IPS-20b (cell line): ENCODE results near the gene FANCC.
"Not testable (repeated sequence)": the region's sequence is repeated elsewhere in the genome, so short reads cannot be mapped to it uniquely, and the experiment has no call there.

Source experiments
- H3K27ac ChIP-seq: one replicate; pipeline ENCODE4 v1.5.1; 2013; ENCODE audit warnings: low read length
- H3K27me3 ChIP-seq: 2 replicates; pipeline ENCODE4 v1.6.1; 2013; ENCODE audit warnings: mild to moderate bottlenecking, low read length, inconsistent platforms; ENCODE audit not compliant: insufficient read depth
- H3K36me3 ChIP-seq: 2 replicates; pipeline ENCODE4 v1.6.1; 2013; ENCODE audit warnings: low read depth, mild to moderate bottlenecking, inconsistent platforms, low read length, moderate library complexity; ENCODE audit not compliant: insufficient read depth
- H3K4me1 ChIP-seq: 2 replicates; pipeline ENCODE4 v1.6.1; 2013; ENCODE audit warnings: mild to moderate bottlenecking, control low read depth, inconsistent platforms, low read length, moderate library complexity; ENCODE audit not compliant: insufficient read depth
- H3K4me3 ChIP-seq: 2 replicates; pipeline ENCODE4 v1.5.1; 2013; ENCODE audit warnings: mild to moderate bottlenecking, low read length, inconsistent platforms
- H3K9ac ChIP-seq: 2 replicates; pipeline ENCODE4 v1.6.1; 2013; ENCODE audit warnings: low read depth, mild to moderate bottlenecking, inconsistent platforms, low read length, moderate library complexity
- H3K9me3 ChIP-seq: 2 replicates; pipeline ENCODE4 v1.6.1; 2013; ENCODE audit warnings: mild to moderate bottlenecking, low read depth, low read length, inconsistent platforms; ENCODE audit not compliant: insufficient read depth

The FANCC gene

GRCh38 chr9:95344735-95345325 lies 27.3 kb upstream of the FANCC start:
- H3K36me3 ChIP-seq = no peaks in the 10 kb centered on the region
- no peak overlapping the region for H3K9ac ChIP-seq
- H3K27ac ChIP-seq = no peak overlapping the region
- H3K27me3 ChIP-seq = peaks cover 24% of the 10 kb centered on the region
- H3K9me3 ChIP-seq = no peaks in the 10 kb centered on the region
- no peaks in the 10 kb centered on the region for H3K4me1 ChIP-seq
- no peak overlapping the region for H3K4me3 ChIP-seq

DNA sequence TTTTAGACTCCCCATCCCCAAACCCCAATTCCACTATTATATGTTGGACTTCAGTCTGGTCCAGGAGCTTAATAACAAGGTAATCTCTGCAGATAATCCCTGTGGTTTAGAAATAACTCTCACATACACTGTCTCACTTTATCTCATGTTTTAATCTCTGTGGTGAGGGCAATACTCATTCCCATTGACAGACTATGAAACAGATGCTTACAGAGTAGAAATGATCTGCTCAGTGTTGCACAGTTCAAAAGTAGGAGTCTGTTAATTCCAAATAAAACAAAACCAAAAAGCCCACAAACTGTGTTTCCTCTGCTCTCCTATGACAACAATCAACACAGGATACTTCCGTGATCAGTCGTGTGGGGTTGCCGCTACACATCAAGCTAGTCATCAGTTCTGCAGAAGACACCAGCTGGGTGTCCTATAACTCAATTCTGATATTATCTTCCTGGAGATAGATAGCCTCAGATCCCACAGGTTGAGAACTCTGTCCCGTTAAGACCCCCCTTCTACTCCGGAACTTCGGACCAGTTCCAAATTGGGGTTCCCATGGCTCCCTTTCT lies 26.3 kb upstream of the FANCC start:
- Histone ChIP-seq H3K9me3 (no peaks in the 10 kb centered on the region), H3K9ac (no peak overlapping the region), H3K27me3 (peaks cover 14% of the 10 kb centered on the region), H3K36me3 (no peaks in the 10 kb centered on the region), H3K4me3 (no peak overlapping the region), H3K4me1 (no peaks in the 10 kb centered on the region), H3K27ac (no peak overlapping the region)

- Histone ChIP-seq H3K36me3 (no peaks in the 10 kb centered on the region), H3K27ac (no peak overlapping the region), H3K4me3 (no peak overlapping the region), H3K27me3 (peaks cover 1% of the 10 kb centered on the region), H3K9me3 (no peaks in the 10 kb centered on the region), H3K4me1 (no peaks in the 10 kb centered on the region), H3K9ac (no peak overlapping the region)
These were observed 25.1 kb upstream of the FANCC start for GRCh38 chr9:95342571-95342970.

DNA sequence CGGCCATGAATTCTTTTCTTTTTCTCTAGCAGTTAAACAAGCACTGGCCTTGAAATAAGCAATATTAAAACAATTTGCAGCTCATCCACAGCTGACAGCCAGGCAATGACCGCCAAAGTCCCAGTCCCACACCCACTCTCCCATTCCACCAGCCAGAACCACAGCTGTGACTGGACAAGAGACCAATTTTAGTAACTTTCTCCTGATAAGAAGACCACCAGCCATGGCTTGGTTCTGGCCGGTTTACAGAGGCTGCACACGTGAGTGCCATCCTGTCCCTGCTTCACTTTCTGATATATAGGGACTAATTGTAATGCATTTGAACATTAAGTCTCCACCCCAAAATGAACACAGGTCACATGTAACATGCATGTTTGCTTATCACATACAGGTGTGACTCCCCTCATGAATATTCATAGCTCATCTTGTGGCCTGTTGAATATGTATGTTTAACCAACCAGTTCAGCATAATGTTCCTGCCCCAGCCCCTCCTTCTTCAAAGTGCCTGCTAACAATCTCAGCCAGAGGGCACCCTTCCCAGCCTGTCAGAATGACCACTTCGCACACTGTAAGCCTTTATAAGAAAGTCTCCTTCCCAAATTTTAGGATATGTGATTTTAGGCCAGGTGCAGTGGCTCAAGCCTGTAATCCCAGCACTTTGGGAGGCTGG lies 23.9 kb upstream of the FANCC start:
- Histone ChIP-seq H3K27me3 (no peaks in the 10 kb centered on the region), H3K9ac (no peak overlapping the region), H3K4me1 (no peaks in the 10 kb centered on the region), H3K9me3 (no peaks in the 10 kb centered on the region), H3K27ac (no peak overlapping the region), H3K4me3 (no peak overlapping the region), H3K36me3 (no peaks in the 10 kb centered on the region)

- no peak overlapping the region for H3K4me3 ChIP-seq
- H3K9ac ChIP-seq = no peak overlapping the region
- no peaks in the 10 kb centered on the region for H3K36me3 ChIP-seq
- H3K27ac ChIP-seq = no peak overlapping the region
- no peaks in the 10 kb centered on the region for H3K9me3 ChIP-seq
- H3K27me3 ChIP-seq = no peaks in the 10 kb centered on the region
- no peaks in the 10 kb centered on the region for H3K4me1 ChIP-seq
These were observed 20.7 kb upstream of the FANCC start for GRCh38 chr9:95338243-95338642.

DNA sequence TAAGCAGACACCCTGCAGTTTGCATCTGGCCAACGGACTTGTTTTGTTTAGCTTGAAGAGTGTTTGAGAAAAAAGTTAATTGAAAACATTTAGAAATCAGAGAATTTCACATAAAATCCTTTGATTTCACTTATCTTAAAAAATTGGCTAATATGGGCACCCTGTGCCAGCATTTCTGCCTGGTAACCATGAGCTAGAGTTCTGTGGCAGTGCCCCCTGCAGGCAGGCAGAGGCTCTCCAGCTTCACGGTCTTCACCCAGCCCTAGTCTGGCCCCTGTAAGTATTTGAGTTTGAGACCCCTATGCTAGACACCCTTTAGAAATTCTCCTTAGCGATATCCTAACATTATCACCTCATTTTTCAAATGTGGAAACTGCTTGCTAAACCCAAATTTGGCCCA lies 18.8 kb upstream of the FANCC start:
- Histone ChIP-seq H3K36me3 (no peaks in the 10 kb centered on the region), H3K27me3 (no peaks in the 10 kb centered on the region), H3K9me3 (no peaks in the 10 kb centered on the region), H3K27ac (no peak overlapping the region), H3K4me3 (no peak overlapping the region), H3K9ac (no peak overlapping the region), H3K4me1 (no peaks in the 10 kb centered on the region)

DNA sequence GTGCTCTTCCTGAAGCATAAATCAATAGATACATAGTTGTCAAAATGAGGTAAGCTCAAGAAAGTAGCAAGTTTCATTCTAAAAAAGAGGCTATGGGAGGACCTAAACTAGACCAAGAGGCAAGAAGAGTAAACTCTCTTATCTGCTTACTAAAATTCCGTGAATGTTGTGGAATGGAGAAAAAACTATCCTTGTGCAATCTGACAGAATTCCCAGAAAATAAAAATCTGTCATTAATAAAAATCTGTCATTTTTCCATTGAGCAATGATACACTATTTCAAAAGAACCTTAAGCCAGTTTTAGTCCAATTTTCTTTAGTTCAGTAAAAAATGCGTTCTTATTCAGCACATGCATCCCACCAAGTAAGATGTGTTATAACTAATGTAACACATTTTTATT lies 15.9 kb upstream of the FANCC start:
- peaks cover 10% of the 10 kb centered on the region; the same call in 1 of the 2 replicates for H3K9me3 ChIP-seq
- no peak overlapping the region for H3K27ac ChIP-seq

DNA sequence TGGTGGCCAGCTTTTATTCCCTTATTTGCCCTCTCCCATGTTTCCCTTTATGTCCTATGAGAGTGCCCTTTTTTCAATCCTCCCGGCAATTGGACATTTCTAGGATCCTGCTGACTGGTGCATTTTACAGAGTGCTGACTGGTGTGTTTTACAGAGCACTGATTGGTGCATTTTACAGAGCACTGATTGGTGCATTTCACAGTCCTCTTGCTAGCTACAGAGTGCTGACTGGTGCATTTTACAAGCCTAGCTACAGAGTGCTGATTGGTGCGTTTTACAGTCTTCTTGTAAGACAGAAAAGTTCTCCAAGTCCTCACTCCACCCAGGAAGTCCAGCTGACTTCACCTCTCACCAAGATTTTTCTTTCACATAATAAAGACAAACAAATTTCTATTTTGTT lies 15.4 kb upstream of the FANCC start:
- no peaks in the 10 kb centered on the region for H3K36me3 ChIP-seq
- H3K9me3 ChIP-seq = peaks cover 14% of the 10 kb centered on the region; the same call in 1 of the 2 replicates
- H3K4me3 ChIP-seq = no peak overlapping the region
- no peak overlapping the region for H3K27ac ChIP-seq
- H3K27me3 ChIP-seq = no peaks in the 10 kb centered on the region
- H3K9ac ChIP-seq = no peak overlapping the region
- no peaks in the 10 kb centered on the region for H3K4me1 ChIP-seq

More for the DNA sequence above, 15.9 kb upstream of the FANCC start:
- Histone ChIP-seq H3K4me1 (no peaks in the 10 kb centered on the region), H3K9ac (no peak overlapping the region), H3K4me3 (no peak overlapping the region), H3K27me3 (no peaks in the 10 kb centered on the region), H3K36me3 (no peaks in the 10 kb centered on the region)

DNA sequence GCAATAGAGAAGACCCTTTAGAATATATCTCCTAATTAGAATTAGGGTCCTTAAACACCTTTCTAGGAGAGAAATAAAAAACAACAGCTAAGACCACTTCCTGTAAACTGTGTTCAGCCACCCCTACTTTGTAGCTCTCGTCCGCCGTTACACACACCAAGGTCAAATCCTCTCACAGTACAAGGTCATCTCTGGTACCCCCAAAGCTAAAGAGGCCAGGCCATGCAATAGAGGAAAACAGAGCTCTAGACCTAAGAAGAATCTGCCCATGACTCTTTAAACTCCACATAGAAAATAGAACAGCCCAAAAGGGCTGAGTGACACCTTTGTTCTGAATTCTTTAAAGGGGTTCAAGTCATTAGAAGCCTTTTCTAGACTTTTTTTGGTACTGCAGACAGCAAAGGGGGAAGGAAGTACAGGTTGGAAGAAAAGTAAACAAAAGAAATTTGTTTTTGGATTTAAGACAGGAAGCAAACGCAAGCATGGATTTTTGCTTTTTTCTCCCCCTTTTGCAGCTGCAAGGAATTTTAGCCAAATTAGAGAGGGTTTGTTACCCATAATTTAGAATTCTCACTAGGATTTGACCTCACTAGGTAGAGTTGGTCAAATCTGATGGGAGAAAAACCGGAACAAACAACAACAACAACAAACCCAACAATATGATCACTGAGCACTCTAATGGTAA lies 13.4 kb upstream of the FANCC start:
- Histone ChIP-seq H3K9me3 (peaks cover 33% of the 10 kb centered on the region), H3K36me3 (no peaks in the 10 kb centered on the region), H3K4me1 (no peaks in the 10 kb centered on the region), H3K4me3 (no peak overlapping the region), H3K27ac (no peak overlapping the region), H3K9ac (no peak overlapping the region), H3K27me3 (no peaks in the 10 kb centered on the region)

- not testable (repeated sequence) for H3K27ac ChIP-seq, H3K4me1 ChIP-seq, H3K9ac ChIP-seq, H3K27me3 ChIP-seq, H3K36me3 ChIP-seq, H3K4me3 ChIP-seq
- peaks cover 46% of the 10 kb centered on the region for H3K9me3 ChIP-seq
These were observed 11.6 kb upstream of the FANCC start for GRCh38 chr9:95329061-95329460.

- Histone ChIP-seq H3K27me3 (no peaks in the 10 kb centered on the region), H3K4me3 (no peak overlapping the region), H3K4me1 (no peaks in the 10 kb centered on the region), H3K27ac (no peak overlapping the region), H3K9ac (no peak overlapping the region), H3K36me3 (no peaks in the 10 kb centered on the region), H3K9me3 (peaks cover 46% of the 10 kb centered on the region)
These were observed 9.8 kb upstream of the FANCC start for GRCh38 chr9:95327239-95327865.
